Tibial artery (tissue), 4 donors: ENCODE measurements around the gene PRR13.

Experiments
- DNase-seq, 2 donors: peaks; one replicate each; pipeline ENCODE4 v3.0.0-alpha.2; 2019
- H3K27ac ChIP-seq, 2 donors: fragments of 200-600 bp; sonication (generic) in 1 of 2; 1 replicate in 1 of 2; 2 replicates in 1 of 2; pipeline ENCODE4 v1.5.1; 2018 to 2019; ENCODE audit warnings: mild to moderate bottlenecking in 1 of 2
- H3K27me3 ChIP-seq, 2 donors: fragments of 200-600 bp; sonication (generic) in 1 of 2; one replicate each; pipeline versions ENCODE4 v1.5.1 to v1.6.0; 2016 to 2019
- H3K36me3 ChIP-seq, 3 donors: fragments of 200-600 bp; sonication (generic) in 2 of 3; one replicate each; pipeline ENCODE4 v1.5.1; 2016 to 2019; ENCODE audit warnings: mild to moderate bottlenecking in 2 of 3
- H3K4me1 ChIP-seq, 4 donors: fragments of 200-600 bp; sonication (generic) in 2 of 4; 1 replicate in 3 of 4; 2 replicates in 1 of 4; pipeline ENCODE4 v1.5.1; 2016 to 2019
- H3K4me3 ChIP-seq, 2 donors: fragments of 200-600 bp; sonication (generic) in 1 of 2; 1 replicate in 1 of 2; 2 replicates in 1 of 2; pipeline ENCODE4 v1.5.1; 2018 to 2019; ENCODE audit warnings: mild to moderate bottlenecking in 2 of 2
- H3K9me3 ChIP-seq, 3 donors: fragments of 200-600 bp; sonication (generic) in 1 of 3; one replicate each; pipeline ENCODE4 v1.5.1; 2016 to 2019
- intact Hi-C: fragments of 100-400 bp; cut with DNase I; formaldehyde crosslinking; loops from one replicate; pipeline ENCODE4 v1.15.0; 2023; ENCODE audit warnings: low total_unique reads
- TF ChIP-seq, protein P1 (sequence below), 2 experiments: fragments of 200-600 bp in 1 of 2; fragments of 450-650 bp in 1 of 2; IDR thresholded peaks; one replicate each; pipeline ENCODE4 v1.5.1; 2017 to 2019; ENCODE audit warnings: antibody characterized with exemption in 2 of 2, mild to moderate bottlenecking in 1 of 2, moderate library complexity in 1 of 2

PRR13 gene

DNA sequence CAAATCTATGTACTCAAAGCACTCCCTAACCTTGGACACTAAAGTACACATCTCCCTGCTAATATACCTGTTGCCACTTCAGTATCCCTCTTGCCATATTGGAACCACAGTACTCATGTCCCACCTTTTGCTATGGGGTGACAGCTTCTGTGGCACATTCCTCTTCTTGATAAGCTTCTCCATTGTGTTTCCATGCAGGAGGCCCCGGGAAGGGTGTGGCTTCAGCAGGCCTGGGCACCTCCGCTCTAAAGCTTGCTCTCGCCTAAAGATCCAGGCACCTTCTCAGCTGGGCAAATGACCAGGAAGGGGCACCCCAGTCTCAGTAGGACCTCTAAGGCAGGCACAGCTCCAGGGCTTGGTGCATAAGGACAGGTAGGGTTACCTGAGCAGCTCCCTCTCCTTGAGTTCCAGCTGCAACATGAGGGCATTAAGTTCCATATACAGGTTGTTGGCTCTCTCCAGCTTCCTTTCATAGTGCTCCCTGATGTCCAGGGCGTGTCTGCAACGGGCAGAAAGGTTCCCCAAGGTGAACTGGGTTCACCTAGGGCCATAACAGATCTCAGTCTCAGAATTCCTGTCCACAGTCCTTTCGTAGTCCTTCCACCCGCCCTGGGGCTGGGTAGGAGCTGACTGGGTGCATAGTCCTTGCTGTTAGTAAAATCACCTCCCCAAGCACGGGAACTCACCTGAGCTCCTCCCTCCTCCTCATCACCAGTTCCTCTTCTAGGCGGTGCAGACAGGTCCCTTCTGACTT lies 41.9 kb downstream of the PRR13 start:
- H3K9me3 ChIP-seq, result no peaks in the 10 kb centered on the region
- peaks cover 0 to 30% (median 4%) of the 10 kb centered on the region in 4 donors for H3K4me1 ChIP-seq
- TF ChIP-seq, protein P1, sequence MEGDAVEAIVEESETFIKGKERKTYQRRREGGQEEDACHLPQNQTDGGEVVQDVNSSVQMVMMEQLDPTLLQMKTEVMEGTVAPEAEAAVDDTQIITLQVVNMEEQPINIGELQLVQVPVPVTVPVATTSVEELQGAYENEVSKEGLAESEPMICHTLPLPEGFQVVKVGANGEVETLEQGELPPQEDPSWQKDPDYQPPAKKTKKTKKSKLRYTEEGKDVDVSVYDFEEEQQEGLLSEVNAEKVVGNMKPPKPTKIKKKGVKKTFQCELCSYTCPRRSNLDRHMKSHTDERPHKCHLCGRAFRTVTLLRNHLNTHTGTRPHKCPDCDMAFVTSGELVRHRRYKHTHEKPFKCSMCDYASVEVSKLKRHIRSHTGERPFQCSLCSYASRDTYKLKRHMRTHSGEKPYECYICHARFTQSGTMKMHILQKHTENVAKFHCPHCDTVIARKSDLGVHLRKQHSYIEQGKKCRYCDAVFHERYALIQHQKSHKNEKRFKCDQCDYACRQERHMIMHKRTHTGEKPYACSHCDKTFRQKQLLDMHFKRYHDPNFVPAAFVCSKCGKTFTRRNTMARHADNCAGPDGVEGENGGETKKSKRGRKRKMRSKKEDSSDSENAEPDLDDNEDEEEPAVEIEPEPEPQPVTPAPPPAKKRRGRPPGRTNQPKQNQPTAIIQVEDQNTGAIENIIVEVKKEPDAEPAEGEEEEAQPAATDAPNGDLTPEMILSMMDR (IDR thresholded peaks at IDR 0.05), result no peak
- no peak overlapping the region for H3K4me3 ChIP-seq
- H3K27ac ChIP-seq, result peak overlapping the region in 1 of 2 donors; percentile 26
- H3K36me3 ChIP-seq, result peaks cover 38 to 99% (median 88%) of the 10 kb centered on the region in 3 donors
- intact Hi-C loops, result no loop called here
- no peak for DNase-seq
- no peaks in the 10 kb centered on the region for H3K27me3 ChIP-seq

- no peaks in the 10 kb centered on the region for H3K9me3 ChIP-seq
- peaks cover 0 to 24% (median 4%) of the 10 kb centered on the region in 4 donors for H3K4me1 ChIP-seq
- intact Hi-C loops, result no loop called here
- DNase-seq, result no peak
- H3K27me3 ChIP-seq, result no peaks in the 10 kb centered on the region
- peaks cover 36 to 94% (median 82%) of the 10 kb centered on the region in 3 donors for H3K36me3 ChIP-seq
- no peak overlapping the region for H3K4me3 ChIP-seq
- TF ChIP-seq, protein P1 (IDR thresholded peaks at IDR 0.05), result no peak
- H3K27ac ChIP-seq, result no peak overlapping the region
These were observed 42.4 kb downstream of the PRR13 start for GRCh38 chr12:53483979-53484377.

GRCh38 chr12:53484686-53485575 lies 43.4 kb downstream of the PRR13 start:
- Histone ChIP-seq H3K9me3 (no peaks in the 10 kb centered on the region), H3K4me1 (peaks cover 0 to 20% (median 4%) of the 10 kb centered on the region in 4 donors), H3K4me3 (no peak overlapping the region), H3K27me3 (no peaks in the 10 kb centered on the region), H3K36me3 (peaks cover 28 to 84% (median 75%) of the 10 kb centered on the region in 3 donors), H3K27ac (no peak overlapping the region)
- TF ChIP-seq, protein P1 (IDR thresholded peaks at IDR 0.05), result no peak
- intact Hi-C loops, result no loop called here
- DNase-seq, result no peak

GRCh38 chr12:53485955-53486735 lies 44.6 kb downstream of the PRR13 start:
- Histone ChIP-seq H3K4me1 (peaks cover 0 to 10% (median 3%) of the 10 kb centered on the region in 4 donors), H3K27me3 (no peaks in the 10 kb centered on the region), H3K36me3 (peaks cover 16 to 72% (median 63%) of the 10 kb centered on the region in 3 donors), H3K9me3 (no peaks in the 10 kb centered on the region), H3K4me3 (no peak overlapping the region), H3K27ac (no peak overlapping the region)
- TF ChIP-seq, protein P1 (IDR thresholded peaks at IDR 0.05), result no peak
- intact Hi-C loops, result no loop called here
- no peak for DNase-seq
